Esophagus muscularis mucosa (tissue), 4 donors: ENCODE measurements around the gene FBL.

Experiments
- CTCF ChIP-seq, 3 experiments: fragments of 200-600 bp in 2 of 3; fragments of 450-650 bp in 1 of 3; sonication (generic) in 2 of 3; IDR thresholded peaks; one replicate each; pipeline ENCODE4 v1.5.1; 2017 to 2019; ENCODE audit warnings: antibody characterized with exemption in 3 of 3, mild to moderate bottlenecking in 2 of 3, moderate library complexity in 1 of 3
- EP300 ChIP-seq: sonication (generic); formaldehyde crosslinking; IDR thresholded peaks from one replicate; pipeline ENCODE4 v1.6.1; 2017; ENCODE audit warnings: antibody characterized with exemption
- POLR2A ChIP-seq: fragments of 450-650 bp; IDR thresholded peaks from one replicate; pipeline ENCODE4 v1.6.1; 2017; ENCODE audit warnings: antibody characterized with exemption, moderate library complexity, mild to moderate bottlenecking, low read depth
- POLR2AphosphoS5 ChIP-seq, 2 donors: sonication (generic); formaldehyde crosslinking; IDR thresholded peaks; one replicate each; pipeline ENCODE4 v1.6.1; 2017; ENCODE audit warnings: antibody characterized with exemption in 2 of 2

GRCh38 chr19:39818626-39819097 is 27.5 kb downstream of the FBL start:
- no peak for TF ChIP-seq POLR2AphosphoS5 (IDR thresholded peaks at IDR 0.05)
- no peak for TF ChIP-seq POLR2A
- no peak for TF ChIP-seq CTCF (IDR thresholded peaks at IDR 0.05)
- no peak for TF ChIP-seq EP300
